ENCODE measurements around the gene BRIP1.
"Not testable (repeated sequence)": the region's sequence is repeated elsewhere in the genome, so short reads cannot be mapped to it uniquely, and the experiment has no call there.

Gene BRIP1

DNA sequence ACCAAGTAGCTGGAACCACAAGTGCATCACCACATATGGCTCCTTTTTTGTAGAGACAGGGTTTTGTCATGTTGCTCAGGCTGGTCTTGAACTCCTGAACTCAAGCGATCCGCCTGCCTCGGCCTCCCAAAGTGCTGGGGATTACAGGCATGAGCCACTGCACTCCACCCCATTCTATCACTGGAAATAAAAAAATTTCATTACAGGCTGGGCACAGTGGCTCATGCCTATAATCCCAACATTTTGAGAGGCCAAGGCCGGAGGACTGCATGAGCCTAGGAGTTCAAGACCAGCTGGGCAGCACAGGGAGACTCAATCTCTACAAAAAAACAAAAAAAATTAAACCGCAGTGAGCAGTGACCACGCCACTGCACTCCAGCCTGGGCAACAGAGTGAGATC lies 60.1 kb downstream of the BRIP1 start:
- DNase-seq (ENCODE audit: low read depth in 2 of 2), result no peak

DNA sequence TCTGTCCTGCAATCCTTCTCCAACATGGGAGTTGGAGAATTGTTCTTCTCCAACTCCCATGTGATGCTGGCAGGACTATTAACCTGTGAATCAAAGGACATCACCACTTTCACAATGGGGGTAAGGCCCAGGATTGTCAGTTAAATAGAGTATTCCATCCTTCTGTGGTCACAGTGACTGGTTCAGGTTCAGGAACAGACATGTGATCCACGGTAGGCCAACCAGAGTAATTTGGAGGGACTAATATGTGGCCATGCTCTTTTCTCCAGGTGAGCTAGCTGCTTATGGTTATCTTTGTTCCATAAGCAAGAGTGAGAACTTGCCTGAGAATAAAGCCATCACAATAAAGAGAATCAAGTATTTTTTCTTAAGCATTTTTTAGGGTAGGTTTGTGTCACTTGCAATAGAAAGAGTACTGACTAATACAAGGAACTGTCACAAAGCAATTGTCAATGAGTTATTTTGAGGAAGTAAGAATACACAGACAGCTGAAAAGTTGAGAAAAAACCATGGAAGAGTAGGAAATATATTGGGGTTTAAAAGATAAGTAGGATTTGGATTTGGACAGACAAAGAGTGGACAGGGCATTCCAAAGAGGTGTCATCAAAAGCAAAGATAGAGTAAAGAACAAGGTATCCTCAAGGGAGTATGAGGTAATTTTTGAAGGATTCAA lies 63.4 kb downstream of the BRIP1 start:
- DNase-seq (ENCODE audit: low read depth in 2 of 2), result no peak

DNA sequence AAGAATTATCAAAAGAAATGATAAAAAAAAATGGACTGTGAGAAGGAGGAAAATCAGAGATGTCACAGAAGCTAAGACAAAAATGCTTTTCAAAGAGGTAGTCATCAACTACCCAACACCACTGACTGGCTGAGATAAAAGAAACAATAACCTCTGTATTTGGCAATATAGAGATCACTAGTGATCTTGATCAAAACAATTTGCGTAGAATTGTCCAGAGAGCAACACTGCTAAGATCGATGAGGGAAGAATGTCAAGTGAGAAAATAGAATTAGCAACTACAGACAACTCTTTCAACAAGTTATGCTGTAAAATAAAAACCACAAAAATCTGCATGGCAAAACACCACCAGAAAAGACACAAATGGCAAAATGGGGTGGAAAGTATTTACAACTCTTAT lies 66.0 kb downstream of the BRIP1 start:
- DNase-seq (ENCODE audit: low read depth in 2 of 2), result no peak

DNA sequence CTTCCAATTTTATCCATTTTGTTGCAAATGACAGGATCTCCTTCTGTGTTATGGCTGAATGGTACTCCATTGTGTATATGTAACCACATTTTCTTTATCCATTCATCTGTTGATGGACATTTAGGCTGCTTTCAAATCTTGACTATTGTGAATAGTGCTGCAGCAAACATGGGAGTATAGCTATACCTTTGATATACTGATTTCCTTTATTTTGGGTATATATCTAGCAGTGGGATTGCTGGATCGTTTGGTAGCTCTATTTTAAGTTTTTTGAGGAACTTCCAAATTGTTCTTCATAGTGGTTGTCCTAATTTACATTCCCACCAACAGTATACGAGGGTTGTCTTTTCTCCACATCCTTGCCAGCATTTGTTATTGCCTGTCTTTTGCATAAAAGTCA lies 67.8 kb downstream of the BRIP1 start:
- DNase-seq (ENCODE audit: low read depth in 2 of 2), result no peak

DNA sequence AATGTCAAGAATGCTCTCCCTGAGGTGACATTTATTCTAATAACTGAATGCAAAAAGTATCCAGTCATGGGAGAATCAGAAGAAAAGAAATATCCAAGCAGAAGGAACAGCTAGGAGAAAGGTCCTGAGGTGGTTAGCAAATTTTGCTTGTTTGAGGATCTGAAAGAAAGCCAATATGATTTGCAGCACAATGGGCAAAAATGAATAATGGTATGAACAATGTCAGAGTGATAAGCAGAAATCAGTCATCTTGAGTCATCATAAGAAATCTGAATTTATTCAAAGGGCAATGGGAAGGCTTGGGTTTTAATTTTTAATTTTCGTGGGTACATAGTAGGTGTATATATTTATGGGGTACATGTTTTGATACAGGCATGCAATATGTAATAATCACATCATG lies 68.5 kb downstream of the BRIP1 start:
- DNase-seq (ENCODE audit: low read depth in 2 of 2), result no peak

DNA sequence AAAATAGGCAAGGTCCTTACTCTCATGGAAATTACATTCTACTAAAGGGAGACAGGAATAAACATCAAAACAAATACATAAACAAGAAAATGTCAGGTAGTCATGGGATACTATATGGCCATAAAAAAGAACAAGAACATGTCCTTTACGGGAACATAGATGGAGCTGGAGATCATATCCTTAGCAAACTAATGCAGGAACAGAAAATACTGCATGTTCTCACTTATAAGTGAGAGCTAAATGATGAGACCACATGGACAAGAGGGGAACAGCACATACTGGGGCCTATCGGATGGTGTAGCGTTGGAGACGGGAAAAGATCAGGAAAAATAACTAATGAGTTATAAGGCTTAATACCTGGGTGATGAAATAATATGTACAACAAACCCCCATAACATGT lies 69.1 kb downstream of the BRIP1 start:
- DNase-seq (ENCODE audit: low read depth in 2 of 2), result no peak

DNA sequence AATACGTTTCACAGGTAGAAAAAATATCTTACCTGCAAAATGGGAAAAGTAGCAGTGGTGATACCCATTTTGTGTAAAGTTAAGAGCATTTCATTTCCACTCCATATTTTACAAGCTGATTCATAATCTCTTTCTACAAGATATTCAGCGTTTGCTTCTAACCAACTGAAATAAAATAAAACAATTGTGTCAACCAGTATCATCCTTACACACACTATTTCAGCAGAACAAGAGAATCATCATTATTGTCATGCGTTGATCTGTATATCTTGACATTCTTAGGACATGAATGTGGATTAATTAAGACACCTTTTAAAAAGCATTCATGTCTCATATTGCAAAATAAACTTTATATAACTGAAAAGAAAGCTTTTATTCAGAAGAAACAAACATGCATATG lies 69.8 kb downstream of the BRIP1 start:
- no peak for DNase-seq (ENCODE audit: low read depth in 2 of 2)

DNA sequence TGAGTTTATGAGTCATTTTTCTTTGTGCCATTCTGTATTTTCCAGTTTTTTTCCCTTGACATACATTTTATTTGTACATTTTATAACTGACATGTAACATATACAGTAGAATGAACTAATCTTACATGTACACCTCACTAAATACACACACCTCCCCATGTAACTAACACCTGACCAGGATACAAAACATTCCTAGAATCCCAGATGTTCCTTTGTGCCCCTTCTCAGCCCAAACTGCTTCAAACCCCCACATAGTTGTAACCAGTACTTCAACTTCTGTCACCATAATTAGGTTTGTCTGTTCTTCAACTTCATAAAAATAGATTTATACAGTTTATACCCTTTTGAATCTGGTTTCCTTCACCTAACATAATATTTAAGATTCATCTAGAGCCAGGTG lies 73.5 kb downstream of the BRIP1 start:
- DNase-seq (ENCODE audit: low read depth in 2 of 2), result no peak

DNA sequence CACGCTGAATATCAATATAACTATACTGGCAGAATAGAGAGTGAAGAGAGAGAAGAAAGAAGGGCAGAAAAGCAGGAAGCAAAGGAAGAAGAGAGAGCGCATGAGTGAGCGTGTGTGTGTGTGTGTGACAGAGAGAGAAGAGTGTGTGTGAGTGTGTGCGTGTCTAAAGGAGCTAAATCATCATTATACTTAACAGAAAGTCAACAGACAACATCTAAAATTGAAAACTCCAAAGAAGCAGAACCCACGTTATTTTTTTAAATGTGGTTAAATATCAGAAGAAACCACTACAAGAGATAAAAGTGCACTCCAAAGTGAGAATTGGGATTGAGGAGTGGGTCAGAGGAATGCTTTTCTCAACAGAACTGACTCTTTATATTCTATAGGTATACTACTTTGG lies 77.2 kb downstream of the BRIP1 start:
- DNase-seq (ENCODE audit: low read depth in 2 of 2), result no peak

DNA sequence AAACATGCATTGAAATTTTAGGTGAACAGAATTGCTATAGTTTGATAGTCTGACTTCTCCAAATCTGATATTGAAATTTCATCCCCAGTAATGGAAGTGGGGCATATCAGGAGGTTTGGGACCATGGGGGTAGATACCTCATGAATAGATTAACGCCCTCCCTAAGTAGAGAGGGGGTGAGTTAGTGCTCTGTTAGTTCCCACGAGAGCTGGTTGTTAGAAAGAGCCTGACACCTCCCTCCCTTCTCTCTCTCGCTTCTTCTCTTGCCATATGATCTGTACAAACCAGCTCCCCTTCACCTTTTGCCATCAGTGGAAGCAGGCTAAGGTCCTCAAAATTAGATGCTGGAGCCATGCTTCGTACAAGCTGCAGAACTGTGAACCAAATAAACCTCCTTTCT lies 78.8 kb downstream of the BRIP1 start:
- DNase-seq (ENCODE audit: low read depth in 2 of 2), result no peak

DNA sequence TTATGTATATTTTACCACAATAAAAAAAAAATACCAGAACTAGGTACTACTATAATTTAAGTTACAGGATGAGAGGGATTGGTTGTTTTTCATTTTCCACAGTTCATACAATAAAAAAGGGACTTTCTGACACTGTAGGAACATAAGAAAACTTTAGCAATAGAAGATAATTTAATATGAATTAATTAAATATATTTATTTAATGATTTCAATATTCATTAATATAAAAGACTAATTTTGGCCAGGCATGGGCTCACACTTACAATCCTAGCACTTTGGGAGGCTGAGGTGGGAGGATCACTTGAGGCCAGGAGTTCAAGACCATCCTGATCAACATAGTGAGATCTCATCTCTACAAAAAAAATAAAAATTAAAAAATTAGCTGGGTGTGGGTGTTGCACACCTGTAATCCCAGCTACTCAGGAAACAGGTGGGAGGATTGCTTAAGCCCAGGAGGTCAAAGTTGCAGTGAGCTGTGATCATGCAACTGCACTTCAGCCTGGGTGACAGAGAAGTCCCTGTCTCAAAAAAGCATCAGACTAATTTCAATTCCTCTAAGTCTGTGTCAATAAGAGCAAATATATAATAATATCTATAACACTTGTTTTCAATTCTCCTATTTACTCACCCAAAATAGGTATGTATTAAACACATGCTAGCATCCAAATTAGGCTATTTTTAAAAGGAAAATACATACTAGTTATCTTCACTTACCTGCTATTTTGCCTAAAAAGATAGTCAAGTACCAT lies 79.6 kb downstream of the BRIP1 start:
- no peak for DNase-seq (ENCODE audit: low read depth in 2 of 2)

DNA sequence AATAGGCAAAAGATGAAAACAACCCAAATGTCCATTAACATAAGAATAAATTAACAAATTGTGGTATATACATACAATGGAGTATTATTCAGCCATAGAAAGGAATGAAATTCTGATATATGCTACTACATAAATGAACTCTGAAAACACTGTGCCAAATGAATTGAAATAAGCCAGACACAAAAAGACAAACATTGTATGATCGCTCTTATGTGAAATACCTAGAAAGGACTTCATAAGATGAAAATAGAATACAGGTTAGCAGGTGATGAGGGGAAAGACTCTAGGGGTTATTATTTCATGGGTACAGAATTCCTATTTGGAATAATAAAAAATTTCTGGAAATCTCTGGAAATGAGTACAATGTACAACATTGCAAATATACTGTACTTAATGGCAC lies 80.2 kb downstream of the BRIP1 start:
- DNase-seq (ENCODE audit: low read depth in 2 of 2), result no peak

DNA sequence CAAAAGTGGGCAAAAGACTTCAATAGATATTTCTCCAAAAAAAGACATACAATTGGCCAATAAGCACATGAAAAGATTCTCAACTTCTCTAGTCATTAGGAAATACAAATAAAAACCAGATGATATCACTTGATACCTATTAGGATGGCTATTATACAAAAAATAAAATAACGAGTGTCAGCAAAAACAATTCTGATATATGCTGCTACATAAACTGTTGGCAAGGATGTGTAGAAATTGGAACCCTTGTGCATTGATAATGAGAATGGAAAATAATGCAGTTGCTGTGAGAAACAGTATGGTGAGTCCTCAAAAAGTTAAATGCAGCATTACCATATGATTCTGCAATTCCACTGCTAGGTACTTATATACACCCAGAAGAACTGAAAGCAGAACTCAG lies 80.6 kb downstream of the BRIP1 start:
- DNase-seq (ENCODE audit: low read depth in 2 of 2), result no peak

DNA sequence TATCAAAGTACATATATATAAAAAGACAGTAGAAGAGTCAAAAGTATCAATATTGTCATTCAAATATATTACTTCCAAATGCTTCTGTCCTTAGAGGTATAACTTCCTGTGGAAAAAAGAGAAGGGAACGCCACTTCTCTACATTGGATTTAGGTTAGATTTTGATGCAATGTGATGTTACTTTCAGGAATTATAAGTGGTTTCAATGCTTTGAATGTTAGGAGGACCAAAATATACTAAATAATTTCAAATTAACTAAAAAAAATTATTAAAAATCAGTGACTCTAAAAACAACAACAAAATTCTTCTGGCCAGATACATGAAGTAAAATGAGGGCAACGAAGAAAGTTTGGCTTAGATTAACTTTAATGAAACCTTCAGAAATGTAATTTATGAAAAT lies 88.0 kb downstream of the BRIP1 start:
- no peak for DNase-seq (ENCODE audit: low read depth in 2 of 2)

DNA sequence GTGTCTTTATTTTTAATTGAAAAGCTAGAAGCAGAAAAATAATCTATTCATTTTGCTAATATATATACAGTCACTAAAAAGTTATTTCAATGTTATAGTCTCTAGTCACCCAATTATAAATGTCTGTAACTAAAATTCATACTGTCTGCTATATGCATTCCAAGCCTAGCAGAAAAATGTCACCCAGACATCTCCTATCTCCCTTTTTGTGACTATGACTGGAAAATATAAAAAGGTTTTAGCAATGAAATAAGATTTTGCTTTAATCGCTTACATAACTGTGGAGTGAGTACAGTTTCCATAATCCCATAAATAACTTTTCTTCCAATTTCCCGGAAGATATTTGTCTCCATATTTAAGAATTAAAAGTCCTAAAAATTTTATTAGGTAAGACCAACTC lies 88.6 kb downstream of the BRIP1 start:
- DNase-seq (ENCODE audit: low read depth in 2 of 2), result no peak

DNA sequence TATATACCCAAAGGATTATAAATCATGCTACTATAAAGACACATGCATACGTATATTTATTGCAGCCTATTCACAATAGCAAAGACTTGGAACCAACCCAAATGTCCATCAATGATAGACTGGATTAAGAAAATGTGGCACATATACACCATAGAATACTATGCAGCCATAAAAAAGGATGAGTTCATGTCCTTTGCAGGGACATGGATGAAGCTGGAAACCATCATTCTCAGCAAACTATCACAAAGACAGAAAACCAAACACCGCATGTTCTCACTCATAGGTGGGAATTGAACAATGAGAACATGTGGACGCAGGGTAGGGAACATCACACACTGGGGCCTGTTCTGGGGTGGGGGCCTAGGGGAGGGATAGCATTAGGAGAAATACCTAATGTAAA lies 89.2 kb downstream of the BRIP1 start:
- not testable (repeated sequence) for DNase-seq (ENCODE audit: low read depth in 2 of 2)

DNA sequence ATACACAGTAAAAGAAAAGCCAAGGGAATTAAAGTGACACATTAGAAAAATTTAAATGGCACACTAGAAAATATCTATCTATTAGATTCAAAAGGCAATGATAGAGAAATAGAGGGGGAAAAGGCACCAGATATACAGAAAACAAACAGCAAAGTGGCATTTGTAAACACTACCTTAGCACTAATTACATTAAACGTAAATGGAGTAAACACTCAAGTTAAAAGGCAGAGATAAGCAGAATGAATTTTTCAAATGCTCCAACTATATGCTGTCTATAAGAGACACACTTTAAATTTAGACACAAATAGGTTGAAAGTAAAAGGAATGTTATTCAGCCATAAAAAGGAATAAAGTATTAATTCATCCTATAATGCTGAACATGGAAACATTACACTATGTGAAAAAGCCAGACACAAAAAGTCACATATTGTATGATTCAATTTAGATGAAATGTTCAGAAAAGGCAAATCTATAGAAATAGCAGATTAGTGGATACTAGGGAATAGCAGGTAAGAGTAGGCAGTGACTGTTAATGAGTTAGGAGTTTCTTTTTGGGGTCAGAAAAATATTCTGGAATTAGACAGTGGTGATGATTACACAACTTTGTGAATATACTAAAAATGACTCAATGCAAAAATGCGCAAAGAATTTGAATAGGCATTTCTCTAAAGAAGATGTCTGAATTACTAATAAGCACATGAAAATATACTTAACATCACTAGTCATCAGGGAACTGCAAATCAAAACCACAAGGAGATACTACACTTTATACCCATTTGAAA lies 92.4 kb downstream of the BRIP1 start:
- no peak for DNase-seq (ENCODE audit: low read depth in 2 of 2)

DNA sequence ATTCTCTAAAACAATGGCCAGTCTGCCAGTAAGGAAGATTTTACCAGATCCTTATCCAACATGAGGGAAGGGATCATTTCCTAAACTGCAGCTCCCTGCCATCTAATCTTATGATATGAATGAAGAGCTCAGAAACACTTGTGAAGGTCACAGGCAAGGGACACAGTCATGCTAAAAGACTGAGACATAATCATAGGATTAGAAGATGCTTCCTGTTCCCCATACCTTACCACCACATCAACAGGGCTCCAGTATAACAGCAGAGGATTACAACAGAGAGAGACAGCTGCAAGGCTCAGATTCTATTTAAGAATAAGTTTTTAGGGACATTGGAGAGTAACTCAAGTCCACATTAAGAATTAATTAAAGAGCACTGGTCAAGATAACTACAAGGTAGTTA lies 93.3 kb downstream of the BRIP1 start:
- no peak for DNase-seq (ENCODE audit: low read depth in 2 of 2)

DNA sequence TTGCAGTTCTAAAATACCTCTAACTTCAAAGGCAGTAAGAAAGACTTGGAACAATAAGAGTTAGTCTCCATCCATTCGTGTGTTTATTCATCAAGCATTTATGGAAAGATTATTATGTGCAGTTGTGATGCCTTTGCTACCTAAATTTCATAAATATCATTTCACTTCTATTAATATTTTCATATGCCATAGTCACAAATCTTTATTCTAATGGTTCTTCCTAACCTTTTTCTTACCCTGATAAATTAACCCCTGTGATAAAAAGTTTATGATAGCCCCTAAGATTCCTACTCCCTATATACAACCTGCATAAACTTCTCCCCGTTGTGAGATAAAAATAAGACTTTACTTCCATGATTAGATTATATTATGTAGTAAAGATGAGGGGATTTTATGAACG lies 94.9 kb downstream of the BRIP1 start:
- no peak for DNase-seq (ENCODE audit: low read depth in 2 of 2)

DNA sequence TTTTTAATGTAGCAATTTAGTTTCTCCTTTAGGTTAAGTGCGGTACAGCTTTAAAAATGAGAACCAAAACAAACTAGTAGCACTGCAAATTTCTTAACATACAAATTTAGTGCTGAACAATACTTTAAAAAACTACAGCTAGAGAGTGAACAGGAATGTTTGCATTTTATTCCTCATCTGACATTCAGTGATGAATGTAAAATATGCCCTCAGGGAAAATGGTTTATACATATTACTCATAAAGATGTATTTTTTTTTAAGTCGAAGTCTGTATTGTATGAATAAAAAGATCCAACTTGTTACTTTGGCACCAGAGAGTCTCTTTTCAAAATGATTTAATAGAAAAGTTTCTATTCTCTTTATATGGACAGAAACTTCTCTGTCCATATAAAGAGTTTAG lies 96.8 kb downstream of the BRIP1 start:
- DNase-seq (ENCODE audit: low read depth in 2 of 2), result no peak

DNA sequence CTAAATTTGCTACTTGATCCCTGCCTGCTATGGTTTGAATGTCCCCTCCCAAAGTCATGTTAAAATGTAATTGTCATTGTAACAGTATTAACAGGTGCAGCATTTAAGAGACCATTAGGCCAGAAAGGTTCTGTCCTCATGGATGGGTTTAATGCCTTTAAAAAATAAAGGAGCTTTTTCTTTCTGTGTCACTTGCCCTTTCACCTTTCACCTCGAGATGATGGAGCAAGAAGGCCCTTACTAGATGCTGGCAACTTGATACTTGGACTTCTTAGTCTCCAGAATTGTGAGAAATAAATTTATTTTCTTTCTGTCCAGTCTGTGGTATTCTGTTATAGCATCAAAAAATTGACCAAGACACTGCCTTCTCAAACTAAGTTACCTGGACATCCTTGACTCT lies 98.5 kb downstream of the BRIP1 start:
- DNase-seq (ENCODE audit: low read depth in 2 of 2), result no peak

DNA sequence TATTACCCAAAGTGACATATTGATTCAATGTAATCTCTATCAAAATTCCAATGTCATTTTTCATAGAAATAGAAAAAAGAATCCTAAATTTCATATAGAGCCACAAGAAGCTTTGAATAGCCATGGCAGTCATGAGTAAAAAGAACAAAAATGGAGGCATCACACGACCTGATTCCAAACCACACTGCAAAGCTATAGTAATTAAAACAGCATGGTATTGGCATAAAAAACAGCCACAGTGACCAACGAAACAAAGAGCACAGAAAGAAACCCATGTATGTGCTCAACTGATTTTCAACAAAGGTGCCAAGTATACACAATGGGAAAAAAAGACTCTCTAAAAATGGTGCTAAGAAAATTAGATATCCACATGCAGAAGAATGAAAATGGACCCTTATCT lies 101.5 kb downstream of the BRIP1 start:
- DNase-seq (ENCODE audit: low read depth in 2 of 2), result no peak

DNA sequence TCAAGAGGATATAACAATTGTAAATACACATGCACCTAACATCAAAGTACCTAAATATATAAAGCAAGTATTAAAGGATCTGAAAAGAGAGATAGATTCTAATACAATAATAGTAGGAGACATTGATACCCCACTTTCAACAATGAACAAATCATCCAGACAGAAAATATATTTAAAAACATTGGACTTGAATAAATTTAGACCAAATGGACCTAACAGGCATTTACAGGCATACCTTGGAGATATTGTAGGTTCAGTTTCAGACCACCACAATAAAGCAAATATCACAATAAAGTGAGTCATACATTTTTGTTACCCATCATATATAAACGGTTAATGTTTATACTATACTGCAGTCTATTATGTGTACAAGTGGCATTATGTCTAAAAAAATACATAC lies 104.0 kb downstream of the BRIP1 start:
- no peak for DNase-seq (ENCODE audit: low read depth in 2 of 2)
